Activated T-cell treated with anti-CD3 and anti-CD28 coated beads for 4 hours (primary cell): ENCODE data around the gene HNRNPH1.

Experiments used
- DNase-seq: peaks from one replicate; pipeline ENCODE4 v3.0.0-alpha.2; 2020

Gene HNRNPH1

GRCh38 chr5:179621551-179622214, 1.8 kb downstream of the HNRNPH1 start:
- DNase-seq: no peak

DNA sequence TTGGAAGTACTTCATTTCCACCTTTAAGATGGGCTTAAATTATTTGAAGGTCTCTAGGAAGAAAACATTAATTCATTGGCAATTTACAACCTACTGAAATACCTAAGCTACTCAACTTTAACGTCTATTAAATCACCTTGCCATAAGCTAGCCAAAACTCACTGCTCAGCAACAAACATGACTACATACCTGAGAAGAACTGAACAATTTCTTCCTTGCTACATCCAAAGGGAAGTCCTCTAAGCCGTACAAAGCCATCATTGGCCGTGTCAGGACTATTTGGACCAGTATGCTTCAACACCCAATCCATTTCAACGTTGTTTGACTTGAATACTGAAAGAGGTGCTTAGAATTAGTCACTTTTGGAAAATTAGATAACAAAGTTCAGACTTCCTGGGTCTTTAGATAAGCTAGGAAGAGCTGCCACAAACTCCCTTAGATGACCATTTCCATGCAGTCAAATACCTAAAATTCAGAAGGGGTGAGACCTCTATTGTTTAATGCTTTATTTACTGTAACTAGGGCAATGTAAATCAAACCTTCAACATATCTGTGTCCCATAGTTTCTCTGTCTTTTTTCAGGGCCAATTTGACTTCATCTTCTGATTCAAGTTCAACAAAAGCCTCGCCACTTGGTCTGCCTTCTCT, 2.6 kb downstream of the HNRNPH1 start:
- no peak for DNase-seq

- DNase-seq: no peak
Measured at GRCh38 chr5:179620293-179620692, 3.2 kb downstream of the HNRNPH1 start.

DNA sequence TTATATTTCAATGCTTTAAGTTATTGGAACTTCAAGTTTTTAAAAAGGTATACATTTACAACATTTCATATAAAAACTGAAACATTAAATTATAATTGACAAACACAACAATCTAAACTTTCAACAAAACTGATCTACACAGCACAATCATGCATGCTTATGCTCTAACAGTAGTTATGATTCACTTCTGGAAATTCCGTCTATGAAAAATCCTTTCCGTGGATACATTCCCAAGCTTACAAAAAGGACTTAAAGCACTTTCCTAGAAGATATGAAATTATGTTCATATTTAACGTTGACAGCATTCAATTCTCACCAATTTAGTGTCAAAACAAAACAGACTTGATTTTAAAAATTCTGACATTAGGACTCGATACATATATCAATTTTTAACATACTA, 3.7 kb downstream of the HNRNPH1 start:
- DNase-seq: no peak

DNA sequence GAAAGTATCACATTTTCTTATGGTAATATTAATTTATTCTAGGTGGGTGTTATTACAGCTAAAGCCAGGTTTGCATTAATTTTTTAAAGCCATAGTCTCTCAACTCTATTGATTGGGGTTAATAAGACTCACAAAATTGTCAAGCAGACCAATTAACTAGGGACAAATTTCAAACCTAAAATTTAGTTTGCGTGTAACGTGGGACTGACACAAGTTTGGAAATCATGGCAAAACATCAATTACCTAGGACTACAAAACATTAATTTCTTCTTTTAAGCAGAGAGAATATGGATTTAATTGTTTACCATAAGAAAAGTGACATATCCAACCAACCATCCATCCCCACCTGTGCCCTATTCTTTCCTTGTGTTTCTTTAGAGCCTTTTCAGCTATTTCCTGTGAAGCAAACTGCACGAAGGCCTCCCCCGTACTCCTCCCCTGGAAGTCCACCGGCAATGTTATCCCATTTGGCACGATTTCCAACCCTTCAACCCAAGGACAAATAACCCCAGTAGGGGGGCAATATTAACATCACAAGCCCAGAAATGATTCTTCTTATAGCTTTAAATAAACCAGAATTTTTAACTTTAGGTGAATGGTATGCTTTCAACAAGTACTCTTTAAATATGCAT, 4.4 kb downstream of the HNRNPH1 start:
- DNase-seq: no peak

GRCh38 chr5:179617930-179618329, 5.5 kb downstream of the HNRNPH1 start:
- no peak for DNase-seq

- DNase-seq: no peak
Measured at GRCh38 chr5:179616002-179616594, 7.4 kb downstream of the HNRNPH1 start.

- DNase-seq: no peak
Measured at GRCh38 chr5:179615203-179615602, 8.3 kb downstream of the HNRNPH1 start.

DNA sequence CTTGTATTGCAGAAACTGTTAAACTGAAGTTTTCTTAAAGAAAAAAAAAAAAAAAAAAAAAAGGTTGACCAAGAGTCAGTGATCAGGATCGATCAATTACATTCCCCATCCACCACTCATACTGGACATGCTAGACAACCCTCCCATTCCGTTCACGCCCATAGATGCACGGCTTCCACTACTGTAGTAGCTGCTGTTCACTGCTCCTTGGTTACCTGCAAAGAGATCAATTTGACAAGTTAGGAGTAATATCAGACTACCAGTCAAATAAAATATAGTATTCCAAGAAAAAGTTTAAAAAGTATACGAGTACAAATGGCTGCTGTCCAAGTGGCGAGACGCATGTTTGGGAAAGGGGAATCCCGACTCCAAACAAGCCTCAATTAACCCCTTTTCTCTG, 8.7 kb downstream of the HNRNPH1 start:
- no peak for DNase-seq

DNA sequence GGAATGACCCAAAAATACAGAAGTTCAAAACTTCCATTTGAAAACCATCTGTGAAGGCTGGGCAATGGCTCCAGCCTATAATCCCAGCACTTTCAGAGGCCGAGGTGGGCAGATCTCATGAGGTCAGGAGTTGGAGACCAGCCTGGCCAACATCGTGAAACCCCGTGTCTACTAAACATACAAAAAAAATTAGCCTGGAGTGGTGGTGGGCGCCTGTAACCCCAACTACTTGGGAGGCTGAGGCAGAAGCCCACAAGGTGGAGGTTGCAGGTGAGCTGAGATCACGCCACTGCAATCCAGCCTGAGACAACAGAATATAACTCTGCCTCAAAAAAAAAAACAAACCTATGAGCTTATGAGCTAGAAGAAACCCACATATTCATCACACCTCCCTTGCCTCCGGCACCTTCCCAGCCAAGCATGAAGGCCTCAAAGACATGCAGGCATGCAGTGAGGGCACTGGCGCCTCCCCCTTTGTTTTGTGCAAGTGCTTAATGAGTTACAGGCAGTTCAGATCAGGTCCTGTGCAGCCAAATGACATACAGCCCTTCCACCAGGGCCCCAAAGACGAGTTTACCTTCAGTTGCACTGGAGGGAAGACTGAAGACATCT, 9.9 kb downstream of the HNRNPH1 start:
- no peak for DNase-seq

GRCh38 chr5:179612577-179613459, 10.7 kb downstream of the HNRNPH1 start:
- no peak for DNase-seq

GRCh38 chr5:179610903-179611265, 12.6 kb downstream of the HNRNPH1 start:
- no peak for DNase-seq

DNA sequence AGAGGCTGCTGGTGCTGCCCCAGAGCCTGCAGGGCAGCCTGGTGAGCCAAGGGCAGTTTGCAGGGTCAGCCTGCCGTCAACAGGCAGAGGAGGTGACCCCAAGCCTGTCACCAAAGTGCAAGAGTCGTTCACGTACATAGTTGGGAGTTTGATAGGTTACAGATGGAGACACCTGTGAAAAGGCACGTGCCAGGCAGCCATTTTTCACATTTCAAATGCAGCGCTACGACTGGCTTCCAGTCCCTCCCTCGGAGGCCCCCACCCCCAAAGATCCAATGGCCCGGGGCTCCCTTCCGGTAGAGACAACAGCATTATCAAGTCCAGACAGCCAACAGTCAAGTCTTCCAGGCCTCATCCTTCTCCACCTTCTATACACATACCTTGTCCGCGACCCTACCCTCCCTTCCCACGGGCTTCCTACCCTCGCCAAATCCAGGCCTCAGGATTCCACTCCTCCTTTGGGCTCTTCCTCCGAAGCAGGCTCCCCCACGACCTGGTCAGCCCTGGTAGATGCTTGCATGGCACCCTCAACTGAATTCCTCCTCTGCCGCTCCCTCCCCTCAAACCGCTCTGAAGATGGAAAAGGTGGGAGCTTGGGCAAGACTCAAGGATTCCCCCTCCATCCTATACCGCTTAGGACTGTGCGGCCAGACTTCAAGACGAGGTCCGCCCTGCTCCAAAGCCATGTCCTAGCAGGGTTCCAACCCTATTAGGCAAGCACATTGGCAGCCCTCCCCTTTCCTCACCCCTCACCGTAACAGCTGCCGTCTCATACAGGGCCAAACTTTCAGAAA, 13.2 kb downstream of the HNRNPH1 start:
- DNase-seq: no peak

DNA sequence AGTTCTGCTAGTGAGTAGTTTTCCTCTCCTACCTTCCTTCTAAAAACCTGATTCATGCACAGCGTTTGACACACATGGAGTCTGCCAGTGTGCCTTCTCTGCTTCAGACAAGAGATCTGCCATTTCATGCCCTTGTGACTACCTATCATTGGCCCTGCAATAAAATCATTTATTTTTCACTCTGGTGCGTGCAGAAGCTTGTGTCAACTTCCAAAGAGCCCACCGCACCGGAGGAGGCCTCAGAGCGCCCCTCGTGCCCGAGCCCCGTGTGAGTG, 13.7 kb downstream of the HNRNPH1 start:
- no peak for DNase-seq

- no peak for DNase-seq
Measured at GRCh38 chr5:179608131-179608581, 15.3 kb downstream of the HNRNPH1 start.

GRCh38 chr5:179607160-179607931, 16.1 kb downstream of the HNRNPH1 start:
- DNase-seq: no peak

DNA sequence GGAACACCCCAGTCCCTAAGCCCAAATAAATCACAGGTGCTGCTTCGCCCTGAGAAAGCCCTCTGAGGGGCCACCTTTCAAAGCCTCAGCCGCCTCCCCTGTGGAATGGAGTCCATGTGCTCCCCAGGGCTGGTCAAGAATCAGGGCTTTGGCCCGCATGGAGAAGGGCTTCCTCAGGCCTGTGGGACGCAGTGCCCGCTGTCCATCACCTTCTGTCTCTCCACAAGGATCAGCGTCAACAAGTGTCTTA, 16.6 kb downstream of the HNRNPH1 start:
- no peak for DNase-seq

DNA sequence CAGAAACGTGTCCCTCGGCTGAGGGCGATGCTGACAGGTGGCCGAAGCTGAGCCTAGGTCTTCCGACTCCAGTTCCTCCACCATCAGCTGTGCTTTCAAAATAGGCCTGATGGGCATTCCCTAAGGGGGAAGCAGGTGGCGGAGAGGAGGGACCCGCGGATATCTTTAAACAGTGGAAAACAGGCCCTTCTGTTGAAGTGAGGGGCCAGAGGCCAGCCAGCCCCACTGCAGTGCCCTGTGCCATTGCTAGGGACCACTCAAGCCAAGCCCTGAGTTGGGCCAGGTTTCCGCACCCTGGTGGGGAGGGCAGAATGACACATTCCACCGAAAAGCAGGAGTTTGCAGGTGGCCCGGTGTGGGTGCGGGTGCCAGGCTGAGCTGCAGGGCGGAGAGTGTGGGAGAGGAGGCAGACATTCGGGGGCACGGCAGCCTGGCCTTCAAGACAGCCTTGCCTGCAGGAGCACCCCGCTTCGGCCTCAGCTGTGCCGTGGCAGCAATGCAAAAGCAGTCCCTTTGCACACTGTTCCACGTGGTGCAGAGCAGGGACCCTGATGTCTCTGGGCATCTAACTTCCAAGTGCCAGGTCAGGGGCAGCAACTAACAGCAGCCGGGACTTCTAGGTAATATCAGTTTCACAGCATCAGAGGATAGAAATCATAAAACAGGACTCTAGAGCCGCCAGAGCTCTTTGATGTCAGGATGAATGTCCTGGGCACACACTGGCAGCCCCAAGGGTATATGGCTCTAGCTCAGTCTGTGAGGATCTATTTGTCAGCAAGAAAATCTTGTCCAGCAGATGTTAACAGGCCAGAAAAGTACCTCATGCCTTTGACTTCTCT, 17.2 kb downstream of the HNRNPH1 start:
- DNase-seq: no peak

GRCh38 chr5:179605026-179605833, 18.2 kb downstream of the HNRNPH1 start:
- no peak for DNase-seq

DNA sequence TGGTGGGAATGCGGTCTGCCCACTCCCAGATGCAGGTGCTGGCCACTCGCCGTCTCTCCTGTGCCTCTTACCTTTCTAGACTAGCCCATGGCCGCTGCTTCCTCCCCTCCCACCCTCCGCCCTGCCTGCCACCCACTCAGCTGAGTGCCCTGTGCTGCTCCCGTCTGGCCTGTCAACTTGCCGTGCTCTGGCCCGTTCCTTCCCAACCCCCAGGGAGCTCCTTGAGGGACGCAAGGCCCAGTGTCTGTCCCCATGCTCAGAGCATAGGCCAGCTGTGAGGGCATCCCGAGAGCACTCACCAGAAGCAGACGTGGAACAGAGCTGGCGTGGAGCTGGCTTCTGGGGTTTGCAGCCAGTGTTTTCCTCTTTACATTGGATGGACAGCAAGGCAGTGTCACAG, 20.2 kb downstream of the HNRNPH1 start:
- no peak for DNase-seq
